Measurements from ENCODE around the gene TEX35. TPM values are rescaled to one million over a fixed set of nuclear protein-coding genes. Genes with fewer than 3 reads are reported as not detected.

Gene TEX35
- polyA plus RNA-seq, 3 donors = not detected

DNA sequence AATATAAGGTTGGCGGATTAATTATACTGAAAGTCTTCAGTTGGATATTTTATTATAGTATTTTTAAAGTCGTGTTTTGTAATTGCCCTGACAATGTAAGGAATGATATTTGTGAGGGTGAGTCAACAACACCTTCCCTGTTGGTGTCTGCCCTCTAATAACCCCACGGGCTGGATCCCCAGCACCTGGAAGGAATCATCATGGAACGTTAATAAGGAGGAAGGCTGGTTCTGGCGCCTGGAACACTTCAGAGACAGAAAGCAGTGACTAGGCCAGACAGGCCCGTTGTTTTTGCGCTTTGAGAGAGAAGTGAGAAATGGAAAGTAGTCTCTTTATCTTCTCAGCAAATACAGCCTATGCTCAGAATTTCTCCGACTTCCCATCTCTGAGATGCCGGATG is 31.6 kb downstream of the TEX35 start:
- H3K79me2 ChIP-seq (ENCODE audit: insufficient read depth, low read length) = no peaks in the 10 kb centered on the region
- no peak overlapping the region for H3K27ac ChIP-seq (ENCODE audit: low read depth in 1 of 2, low read length in 2 of 2)
- no peaks in the 10 kb centered on the region for H4K20me1 ChIP-seq (ENCODE audit: insufficient read depth, low read length)
- H3K36me3 ChIP-seq (replicated peaks in 1 of 2; ENCODE audit: control insufficient read depth in 1 of 2, insufficient read depth in 2 of 2, low read length in 2 of 2) = no peaks in the 10 kb centered on the region
- Mint-ChIP-seq H3K36me3 (peaks cover 0 to 4% of the 10 kb centered on the region in 2 donors), H3K9me3 (no peaks in the 10 kb centered on the region), H3K4me1 (peaks cover 15% of the 10 kb centered on the region), H3K27me3 (ENCODE audit: low read depth in 3 of 3) (peaks cover 1 to 6% (median 5%) of the 10 kb centered on the region in 3 donors), H3K4me3 (no peak overlapping the region), H3K27ac (no peak overlapping the region)
- no peak overlapping the region for H3K9ac ChIP-seq (ENCODE audit: insufficient read depth, low read length, poor library complexity, severe bottlenecking)
- H3K4me2 ChIP-seq (replicated peaks; ENCODE audit: extremely low read depth, low read length, poor library complexity, severe bottlenecking) = no peak overlapping the region
- 100% methylated on average over 3 of the region's 9 CpGs for WGBS (ENCODE audit: insufficient coverage)
- no peak overlapping the region for H2AFZ ChIP-seq (ENCODE audit: insufficient read depth, low read depth, low read length, poor library complexity, severe bottlenecking)
- H3K4me1 ChIP-seq (ENCODE audit: control insufficient read depth in 1 of 2, insufficient read depth in 2 of 2, low read length in 2 of 2) = peaks cover 13 to 20% of the 10 kb centered on the region in 2 donors
- TF ChIP-seq, protein P1, sequence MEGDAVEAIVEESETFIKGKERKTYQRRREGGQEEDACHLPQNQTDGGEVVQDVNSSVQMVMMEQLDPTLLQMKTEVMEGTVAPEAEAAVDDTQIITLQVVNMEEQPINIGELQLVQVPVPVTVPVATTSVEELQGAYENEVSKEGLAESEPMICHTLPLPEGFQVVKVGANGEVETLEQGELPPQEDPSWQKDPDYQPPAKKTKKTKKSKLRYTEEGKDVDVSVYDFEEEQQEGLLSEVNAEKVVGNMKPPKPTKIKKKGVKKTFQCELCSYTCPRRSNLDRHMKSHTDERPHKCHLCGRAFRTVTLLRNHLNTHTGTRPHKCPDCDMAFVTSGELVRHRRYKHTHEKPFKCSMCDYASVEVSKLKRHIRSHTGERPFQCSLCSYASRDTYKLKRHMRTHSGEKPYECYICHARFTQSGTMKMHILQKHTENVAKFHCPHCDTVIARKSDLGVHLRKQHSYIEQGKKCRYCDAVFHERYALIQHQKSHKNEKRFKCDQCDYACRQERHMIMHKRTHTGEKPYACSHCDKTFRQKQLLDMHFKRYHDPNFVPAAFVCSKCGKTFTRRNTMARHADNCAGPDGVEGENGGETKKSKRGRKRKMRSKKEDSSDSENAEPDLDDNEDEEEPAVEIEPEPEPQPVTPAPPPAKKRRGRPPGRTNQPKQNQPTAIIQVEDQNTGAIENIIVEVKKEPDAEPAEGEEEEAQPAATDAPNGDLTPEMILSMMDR (IDR thresholded peaks at IDR 0.05) = no peak
- intact Hi-C loops (cut with micrococcal nuclease) = loop anchor here in 1 of 2 donors (2.0 to 5.0 kb wide), 2 partner anchors 208 to 458 kb away; no protein-coding TSS in a partner anchor
- H3K9me3 ChIP-seq (replicated peaks in 1 of 2; ENCODE audit: control insufficient read depth in 1 of 2, insufficient read depth in 1 of 2, low read length in 2 of 2) = no peaks in the 10 kb centered on the region
- no peaks in the 10 kb centered on the region for H3K27me3 ChIP-seq (ENCODE audit: control insufficient read depth in 2 of 2, insufficient read depth in 2 of 2, low read length in 2 of 2)
- no peak for DNase-seq
- H3K4me3 ChIP-seq (replicated peaks in 1 of 3; ENCODE audit: low read depth in 2 of 3, low read length in 3 of 3) = no peak overlapping the region

GRCh38 chr1:178548108-178548507 is 35.2 kb downstream of the TEX35 start:
- Histone ChIP-seq H3K9me3 (replicated peaks in 1 of 2; ENCODE audit: control insufficient read depth in 1 of 2, insufficient read depth in 1 of 2, low read length in 2 of 2) (peaks cover under 1 to 8% of the 10 kb centered on the region in 2 donors), H3K79me2 (ENCODE audit: insufficient read depth, low read length) (no peaks in the 10 kb centered on the region), H3K9ac (ENCODE audit: insufficient read depth, low read length, poor library complexity, severe bottlenecking) (no peak overlapping the region), H3K4me3 (replicated peaks in 1 of 3; ENCODE audit: low read depth in 2 of 3, low read length in 3 of 3) (no peak overlapping the region), H4K20me1 (ENCODE audit: insufficient read depth, low read length) (no peaks in the 10 kb centered on the region), H3K36me3 (replicated peaks in 1 of 2; ENCODE audit: control insufficient read depth in 1 of 2, insufficient read depth in 2 of 2, low read length in 2 of 2) (no peaks in the 10 kb centered on the region), H3K4me1 (ENCODE audit: control insufficient read depth in 1 of 2, insufficient read depth in 2 of 2, low read length in 2 of 2) (peaks cover 3 to 4% of the 10 kb centered on the region in 2 donors), H3K27me3 (ENCODE audit: control insufficient read depth in 2 of 2, insufficient read depth in 2 of 2, low read length in 2 of 2) (no peaks in the 10 kb centered on the region), H3K27ac (ENCODE audit: low read depth in 1 of 2, low read length in 2 of 2) (no peak overlapping the region), H3K4me2 (replicated peaks; ENCODE audit: extremely low read depth, low read length, poor library complexity, severe bottlenecking) (no peak overlapping the region), H2AFZ (ENCODE audit: insufficient read depth, low read depth, low read length, poor library complexity, severe bottlenecking) (no peak overlapping the region)
- TF ChIP-seq, protein P1 (IDR thresholded peaks at IDR 0.05) = no peak
- H3K27ac Mint-ChIP-seq = no peak overlapping the region
- WGBS (ENCODE audit: insufficient coverage) = 100% methylated on average over 2 of the region's 3 CpGs
- H3K9me3 Mint-ChIP-seq = peaks cover 0 to 9% (median 7%) of the 10 kb centered on the region in 7 donors
- DNase-seq = no peak
- intact Hi-C loops (cut with micrococcal nuclease) = loop anchor here in 1 of 2 donors (5.0 kb wide), 1 partner anchor 204 kb away; no protein-coding TSS in a partner anchor
- peaks cover 3 to 8% of the 10 kb centered on the region in 2 donors for H3K36me3 Mint-ChIP-seq
- H3K4me1 Mint-ChIP-seq = peaks cover 8% of the 10 kb centered on the region
- H3K4me3 Mint-ChIP-seq = no peak overlapping the region
- peaks cover 0 to 5% (median 3%) of the 10 kb centered on the region in 3 donors for H3K27me3 Mint-ChIP-seq (ENCODE audit: low read depth in 3 of 3)

Measured in CD14-positive monocyte (primary cell).